ENCODE results near the gene STUM. TPM values are rescaled to one million over a fixed set of nuclear protein-coding genes. Genes with fewer than 3 reads are reported as not detected.
"Not testable (repeated sequence)": the region's sequence is repeated elsewhere in the genome, so short reads cannot be mapped to it uniquely, and the experiment has no call there.

STUM gene
- total RNA-seq, 1 donor from 2014 or later, result 0.49 TPM

GRCh38 chr1:226609836-226610455 lies 61.4 kb downstream of the STUM start:
- H3K27ac ChIP-seq, result no peak overlapping the region
- H3K27me3 ChIP-seq, result no peaks in the 10 kb centered on the region
- no peak overlapping the region for H3K4me3 ChIP-seq
- H3K4me1 ChIP-seq, result no peaks in the 10 kb centered on the region
- TF ChIP-seq CTCF (IDR thresholded peaks at IDR 0.05), result no peak
- intact Hi-C loops (cut with DNase I), result no loop called here
- no peaks in the 10 kb centered on the region for H3K36me3 ChIP-seq
- no peak for ATAC-seq
- no peaks in the 10 kb centered on the region for H3K9me3 ChIP-seq
- no peak for DNase-seq

GRCh38 chr1:226610671-226611070 lies 62.1 kb downstream of the STUM start:
- no peaks in the 10 kb centered on the region for H3K4me1 ChIP-seq
- no peaks in the 10 kb centered on the region for H3K36me3 ChIP-seq
- DNase-seq (no peak), ATAC-seq (no peak)
- H3K9me3 ChIP-seq, result no peaks in the 10 kb centered on the region
- no peaks in the 10 kb centered on the region for H3K27me3 ChIP-seq
- H3K27ac ChIP-seq, result no peak overlapping the region
- H3K4me3 ChIP-seq, result no peak overlapping the region
- TF ChIP-seq CTCF (IDR thresholded peaks at IDR 0.05), result no peak
- intact Hi-C loops (cut with DNase I), result no loop called here

GRCh38 chr1:226611301-226611700 lies 62.7 kb downstream of the STUM start:
- intact Hi-C loops (cut with DNase I), result no loop called here
- H3K4me1 ChIP-seq, result no peaks in the 10 kb centered on the region
- no peak for ATAC-seq
- no peaks in the 10 kb centered on the region for H3K27me3 ChIP-seq
- no peak overlapping the region for H3K27ac ChIP-seq
- no peak overlapping the region for H3K4me3 ChIP-seq
- TF ChIP-seq CTCF (IDR thresholded peaks at IDR 0.05), result no peak
- H3K36me3 ChIP-seq, result no peaks in the 10 kb centered on the region
- DNase-seq, result no peak
- no peaks in the 10 kb centered on the region for H3K9me3 ChIP-seq

- intact Hi-C loops (cut with DNase I); H3K4me1 ChIP-seq; H3K9me3 ChIP-seq; H3K27me3 ChIP-seq; H3K36me3 ChIP-seq; ATAC-seq; DNase-seq; H3K27ac ChIP-seq; H3K4me3 ChIP-seq: not testable (repeated sequence)
These were observed 63.4 kb downstream of the STUM start for GRCh38 chr1:226611980-226612379.

GRCh38 chr1:226615876-226616275 lies 67.3 kb downstream of the STUM start:
- H3K36me3 ChIP-seq, result no peaks in the 10 kb centered on the region
- intact Hi-C loops (cut with DNase I), result no loop called here
- H3K27ac ChIP-seq, result no peak overlapping the region
- ATAC-seq, result no peak
- H3K4me1 ChIP-seq, result no peaks in the 10 kb centered on the region
- DNase-seq, result no peak
- no peaks in the 10 kb centered on the region for H3K9me3 ChIP-seq
- TF ChIP-seq CTCF (IDR thresholded peaks at IDR 0.05), result no peak
- no peak overlapping the region for H3K4me3 ChIP-seq
- no peaks in the 10 kb centered on the region for H3K27me3 ChIP-seq

GRCh38 chr1:226616636-226617035 lies 68.1 kb downstream of the STUM start:
- no peak for TF ChIP-seq CTCF (IDR thresholded peaks at IDR 0.05)
- intact Hi-C loops (cut with DNase I), result no loop called here
- DNase-seq, result no peak

More at GRCh38 chr1:226616636-226617035, 68.1 kb downstream of the STUM start:
- Histone ChIP-seq H3K27ac (no peak overlapping the region), H3K4me3 (no peak overlapping the region), H3K27me3 (no peaks in the 10 kb centered on the region), H3K4me1 (no peaks in the 10 kb centered on the region), H3K9me3 (no peaks in the 10 kb centered on the region), H3K36me3 (no peaks in the 10 kb centered on the region)
- no peak for ATAC-seq
